ENCODE results near the gene TXNRD2. TPM values are rescaled to one million over a fixed set of nuclear protein-coding genes. Genes with fewer than 3 reads are reported as not detected.

TXNRD2 gene
- total and polyA plus RNA-seq, 2 donors (not counting 1 experiment from before 2014, with no cell fraction given), result 24.8 to 36.2 TPM

DNA sequence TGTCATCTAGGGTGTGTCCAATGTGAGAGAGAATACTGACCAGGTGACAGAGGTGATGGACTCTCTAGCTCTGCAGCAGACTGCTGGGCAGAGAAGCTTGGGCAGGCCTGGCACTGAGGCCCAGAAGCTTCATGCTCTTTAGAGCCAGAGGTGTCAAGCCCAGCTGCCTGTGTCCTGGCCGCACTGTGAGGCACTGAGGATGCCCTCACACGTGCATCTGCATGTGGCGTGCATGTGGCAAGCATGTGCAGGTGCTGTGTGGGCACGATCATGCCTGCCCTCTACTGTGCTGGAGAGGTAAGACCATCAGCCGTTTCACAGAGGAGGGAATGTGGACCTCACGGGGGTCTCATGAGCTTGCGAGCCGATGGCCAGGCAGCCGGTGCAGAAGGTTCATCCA is 15.8 kb upstream of the TXNRD2 start:
- H3K4me1 ChIP-seq (ENCODE audit: control insufficient read depth in 2 of 2, insufficient read depth in 2 of 2, low read length in 2 of 2), result no peaks in the 10 kb centered on the region
- H3K27me3 Mint-ChIP-seq, result no peaks in the 10 kb centered on the region
- no peak overlapping the region for H3K4me3 Mint-ChIP-seq
- DNase-seq, result no peak
- H3K27me3 ChIP-seq (replicated peaks in 1 of 4; ENCODE audit: control extremely low read depth in 1 of 4, control insufficient read depth in 3 of 4, insufficient read depth in 4 of 4, low read length in 3 of 4), result no peaks in the 10 kb centered on the region
- peaks cover 22% of the 10 kb centered on the region for H3K4me1 Mint-ChIP-seq
- ChIA-PET CTCF (no interaction called here), POLR2A (no interaction called here)
- no peak overlapping the region for H3K4me3 ChIP-seq (ENCODE audit: control extremely low read depth in 1 of 5, extremely low read depth in 1 of 5, insufficient read depth in 1 of 5, low read depth in 2 of 5, low read length in 4 of 5)
- WGBS (ENCODE audit: insufficient coverage), result 95% methylated on average over 9 of the region's 9 CpGs
- no peak overlapping the region for H3K9ac ChIP-seq (ENCODE audit: low read length)
- no peaks in the 10 kb centered on the region for H3K9me3 Mint-ChIP-seq (ENCODE audit: insufficient read depth)
- intact Hi-C loops (cut with micrococcal nuclease), result no loop called here
- no peaks in the 10 kb centered on the region for H3K36me3 ChIP-seq (replicated peaks in 1 of 2; ENCODE audit: control extremely low read depth in 1 of 2, control insufficient read depth in 1 of 2, extremely low read depth in 1 of 2, insufficient read depth in 2 of 2, low read length in 1 of 2)
- no peak overlapping the region for H3K27ac Mint-ChIP-seq
- H3K4me2 ChIP-seq (replicated peaks; ENCODE audit: low read depth, low read length, poor library complexity, severe bottlenecking), result no peak overlapping the region
- peaks cover 50% of the 10 kb centered on the region for H4K20me1 ChIP-seq (ENCODE audit: control insufficient read depth, insufficient read depth, low read length, poor library complexity, severe bottlenecking)
- peaks cover 0 to 3% (median 0%) of the 10 kb centered on the region in 3 donors for H3K9me3 ChIP-seq (ENCODE audit: control extremely low read depth in 1 of 3, control insufficient read depth in 2 of 3, insufficient read depth in 1 of 3, low read length in 2 of 3)
- no peak for ATAC-seq (ENCODE audit: low read depth)
- H2AFZ ChIP-seq (ENCODE audit: insufficient read depth, low read depth, low read length, poor library complexity, severe bottlenecking), result no peak overlapping the region
- H3K79me2 ChIP-seq (ENCODE audit: control insufficient read depth, insufficient read depth, low read length), result peaks cover 21% of the 10 kb centered on the region
- TF ChIP-seq, protein P1, sequence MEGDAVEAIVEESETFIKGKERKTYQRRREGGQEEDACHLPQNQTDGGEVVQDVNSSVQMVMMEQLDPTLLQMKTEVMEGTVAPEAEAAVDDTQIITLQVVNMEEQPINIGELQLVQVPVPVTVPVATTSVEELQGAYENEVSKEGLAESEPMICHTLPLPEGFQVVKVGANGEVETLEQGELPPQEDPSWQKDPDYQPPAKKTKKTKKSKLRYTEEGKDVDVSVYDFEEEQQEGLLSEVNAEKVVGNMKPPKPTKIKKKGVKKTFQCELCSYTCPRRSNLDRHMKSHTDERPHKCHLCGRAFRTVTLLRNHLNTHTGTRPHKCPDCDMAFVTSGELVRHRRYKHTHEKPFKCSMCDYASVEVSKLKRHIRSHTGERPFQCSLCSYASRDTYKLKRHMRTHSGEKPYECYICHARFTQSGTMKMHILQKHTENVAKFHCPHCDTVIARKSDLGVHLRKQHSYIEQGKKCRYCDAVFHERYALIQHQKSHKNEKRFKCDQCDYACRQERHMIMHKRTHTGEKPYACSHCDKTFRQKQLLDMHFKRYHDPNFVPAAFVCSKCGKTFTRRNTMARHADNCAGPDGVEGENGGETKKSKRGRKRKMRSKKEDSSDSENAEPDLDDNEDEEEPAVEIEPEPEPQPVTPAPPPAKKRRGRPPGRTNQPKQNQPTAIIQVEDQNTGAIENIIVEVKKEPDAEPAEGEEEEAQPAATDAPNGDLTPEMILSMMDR (IDR thresholded peaks at IDR 0.05), result no peak
- no peak for TF ChIP-seq EZH2 (IDR thresholded peaks at IDR 0.05; ENCODE audit: borderline replicate concordance, insufficient read depth, low read depth, low read length, poor library complexity, severe bottlenecking)
- no peak overlapping the region for H3K27ac ChIP-seq (ENCODE audit: low read length in 2 of 2)

DNA sequence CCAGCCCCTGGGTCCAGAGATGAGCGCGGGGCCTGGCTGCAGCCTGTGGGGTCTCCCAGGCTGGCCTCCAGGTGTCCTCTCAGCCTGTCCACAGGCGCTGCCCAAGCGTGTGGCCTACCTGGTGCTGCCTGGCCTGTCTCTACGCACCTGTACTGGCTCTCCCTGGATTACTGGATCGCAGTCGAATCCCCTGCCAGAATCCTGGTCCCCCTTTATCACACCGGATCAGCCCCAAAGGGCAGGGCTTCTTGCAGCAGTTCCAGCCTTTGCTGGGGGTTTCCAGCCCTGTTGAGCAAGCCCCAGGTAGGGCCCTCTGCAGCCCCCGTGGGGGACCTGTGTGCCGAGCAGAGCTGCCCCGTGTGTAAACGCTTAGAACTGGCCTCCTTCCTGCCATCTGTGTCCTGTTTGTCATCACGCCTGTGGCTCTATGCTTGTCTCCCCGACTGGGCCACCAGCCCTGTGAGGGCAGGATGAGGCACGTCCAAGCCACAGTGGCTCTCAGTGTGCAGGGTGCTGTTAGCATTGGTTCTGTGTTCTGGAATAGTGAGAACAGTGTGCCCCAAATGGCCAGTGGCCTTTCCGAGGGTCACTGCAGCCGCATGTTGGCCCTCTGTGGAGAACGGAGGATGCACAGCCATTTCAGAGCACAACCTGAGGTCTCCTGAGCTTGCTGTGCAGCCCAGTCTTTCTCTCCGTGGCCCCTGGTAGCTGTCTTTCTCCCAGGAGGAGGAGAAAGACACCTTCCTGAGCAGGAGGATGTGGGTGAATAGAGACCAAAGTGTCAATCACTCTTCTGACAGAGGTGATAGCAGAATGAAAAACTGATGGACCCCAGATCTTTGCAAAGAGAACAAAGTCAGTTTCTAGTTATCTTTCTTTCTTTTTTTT is 13.9 kb upstream of the TXNRD2 start:
- ATAC-seq (ENCODE audit: low read depth), result no peak
- Histone ChIP-seq H3K27ac (ENCODE audit: low read length in 2 of 2) (no peak overlapping the region), H3K79me2 (ENCODE audit: control insufficient read depth, insufficient read depth, low read length) (peaks cover 25% of the 10 kb centered on the region), H3K9ac (ENCODE audit: low read length) (no peak overlapping the region), H3K4me1 (ENCODE audit: control insufficient read depth in 2 of 2, insufficient read depth in 2 of 2, low read length in 2 of 2) (no peaks in the 10 kb centered on the region), H3K4me2 (replicated peaks; ENCODE audit: low read depth, low read length, poor library complexity, severe bottlenecking) (no peak overlapping the region), H3K36me3 (replicated peaks in 1 of 2; ENCODE audit: control extremely low read depth in 1 of 2, control insufficient read depth in 1 of 2, extremely low read depth in 1 of 2, insufficient read depth in 2 of 2, low read length in 1 of 2) (no peaks in the 10 kb centered on the region), H3K27me3 (replicated peaks in 1 of 4; ENCODE audit: control extremely low read depth in 1 of 4, control insufficient read depth in 3 of 4, insufficient read depth in 4 of 4, low read length in 3 of 4) (no peaks in the 10 kb centered on the region), H2AFZ (ENCODE audit: insufficient read depth, low read depth, low read length, poor library complexity, severe bottlenecking) (no peak overlapping the region), H4K20me1 (ENCODE audit: control insufficient read depth, insufficient read depth, low read length, poor library complexity, severe bottlenecking) (peaks cover 42% of the 10 kb centered on the region), H3K9me3 (ENCODE audit: control extremely low read depth in 1 of 3, control insufficient read depth in 2 of 3, insufficient read depth in 1 of 3, low read length in 2 of 3) (peaks cover 0 to 3% (median 0%) of the 10 kb centered on the region in 3 donors), H3K4me3 (ENCODE audit: control extremely low read depth in 1 of 5, extremely low read depth in 1 of 5, insufficient read depth in 1 of 5, low read depth in 2 of 5, low read length in 4 of 5) (no peak overlapping the region)
- intact Hi-C loops (cut with micrococcal nuclease), result no loop called here
- TF ChIP-seq, protein P1 (IDR thresholded peaks at IDR 0.05), result no peak
- TF ChIP-seq EZH2 (IDR thresholded peaks at IDR 0.05; ENCODE audit: borderline replicate concordance, insufficient read depth, low read depth, low read length, poor library complexity, severe bottlenecking), result no peak
- Mint-ChIP-seq H3K9me3 (ENCODE audit: insufficient read depth) (no peaks in the 10 kb centered on the region), H3K4me3 (no peak overlapping the region), H3K27me3 (no peaks in the 10 kb centered on the region), H3K27ac (no peak overlapping the region), H3K4me1 (peaks cover 22% of the 10 kb centered on the region)
- WGBS (ENCODE audit: insufficient coverage), result 51% methylated on average over 19 of the region's 19 CpGs
- POLR2A ChIA-PET, result interaction anchor here (0.6 to 0.7 kb wide), 2 partner anchors 69 to 100 kb away, joined by 3 to 11 read pairs; no protein-coding TSS in a partner anchor
- CTCF ChIA-PET, result interaction anchor here (0.9 kb wide), 1 partner anchor 12 kb away, joined by 3 read pairs; no protein-coding TSS in a partner anchor
- no peak for DNase-seq
